K562 (cell line): ENCODE results near the gene DYNLT2. TPM values are rescaled to one million over a fixed set of nuclear protein-coding genes. Genes with fewer than 3 reads are reported as not detected.

ENCODE experiments used
- ATAC-seq: fragments of 200-7000 bp; cut with Tn5 transposase; 3 replicates; pipeline ENCODE4 v1.9.1; 2020; ENCODE audit warnings: moderate library complexity
- BruUV-seq: library from RNA; stranded (reverse); fragments of 400-500 nt; replicated peaks from 2 replicates; lab custom pipeline; 2021; lab: Mats Ljungman, UMichigan
- CTCF ChIA-PET: fragments of 300-600 bp; formaldehyde crosslinking; extraction: SDS; loops from one replicate; lab custom pipeline; 2021; ENCODE audit warnings: low intra/inter-chr PET ratio; lab: Yijun Ruan, JAX
- POLR2A ChIA-PET: fragments of 300-600, 350-650 bp; sonication (Branson Sonifier 250); formaldehyde crosslinking; extraction: SDS; loops from one replicate; lab custom pipeline; 2021; ENCODE audit warnings: antibody characterized with exemption, inconsistent platforms; lab: Yijun Ruan, JAX
- DNase-seq, 4 experiments: peaks; one replicate each; pipeline versions ENCODE4 v3.0.0 to v3.0.0-alpha.2; 2011 to 2018; ENCODE audit warnings: low spot score in 3 of 4, mixed read lengths in 3 of 4; ENCODE audit errors: extremely low read depth in 1 of 4
- FAIRE-seq: peaks from 2 replicates; lab custom pipeline; 2011; peaks lifted over from hg19 to GRCh38; lab: Jason Lieb, UNC
- H2AFZ ChIP-seq: 2 replicates; pipeline ENCODE4 v1.6.0; 2011; ENCODE audit warnings: low read depth, low read length, control low read depth, inconsistent platforms
- H3K27ac ChIP-seq: fragments of 200-600 bp; 3 replicates; pipeline ENCODE4 v1.8.0; 2011; ENCODE audit warnings: low read depth, mild to moderate bottlenecking, control low read depth, inconsistent platforms, low read length, moderate library complexity, mixed read lengths; ENCODE audit errors: extremely low read depth
- H3K27me3 ChIP-seq, 2 experiments: fragments of 300-600 bp in 1 of 2; 2 replicates in 1 of 2; 3 replicates in 1 of 2; pipeline versions ENCODE4 v1.6.0 to v1.8.0; 2011; ENCODE audit warnings: inconsistent platforms in 2 of 2, low read length in 2 of 2, mild to moderate bottlenecking in 1 of 2, mixed read lengths in 1 of 2, moderate library complexity in 1 of 2; ENCODE audit not compliant: control insufficient read depth in 2 of 2, insufficient read depth in 2 of 2
- H3K36me3 ChIP-seq: fragments of 300-600 bp; 3 replicates; pipeline ENCODE4 v1.8.0; 2011; ENCODE audit warnings: mild to moderate bottlenecking, low read length, inconsistent platforms; ENCODE audit not compliant: control insufficient read depth, insufficient read depth
- H3K4me1 ChIP-seq, 2 experiments: fragments of 200-600 bp in 1 of 2; replicated peaks in 1 of 2; 2 replicates in 1 of 2; 3 replicates in 1 of 2; pipeline versions ENCODE4 v1.5.1 to v1.8.0; 2011; ENCODE audit warnings: inconsistent platforms in 2 of 2, low read length in 2 of 2, mild to moderate bottlenecking in 1 of 2, mixed read lengths in 1 of 2, moderate library complexity in 1 of 2; ENCODE audit not compliant: control insufficient read depth in 2 of 2, insufficient read depth in 2 of 2
- H3K4me2 ChIP-seq: 2 replicates; pipeline ENCODE4 v1.6.1; 2011; ENCODE audit warnings: low read length, control low read depth, inconsistent platforms, mixed read lengths; ENCODE audit not compliant: insufficient read depth
- H3K4me3 ChIP-seq: fragments of 200-600 bp; sonication (generic), shearing (Covaris generic); 2 replicates; pipeline ENCODE4 v1.5.1; 2016; ENCODE audit warnings: control low read depth, inconsistent platforms
- H3K79me2 ChIP-seq: fragments of 200-600 bp; 3 replicates; pipeline ENCODE4 v1.8.0; 2011; ENCODE audit warnings: low read length, inconsistent platforms; ENCODE audit not compliant: control insufficient read depth, insufficient read depth
- H3K9ac ChIP-seq, 2 experiments: 2 replicates each; pipeline versions ENCODE4 v1.6.0 to v1.6.1; 2011; ENCODE audit warnings: low read depth in 2 of 2, low read length in 2 of 2, control low read depth in 1 of 2, inconsistent platforms in 1 of 2, mild to moderate bottlenecking in 1 of 2, mixed read lengths in 1 of 2; ENCODE audit not compliant: insufficient read depth in 1 of 2
- H3K9me1 ChIP-seq: one replicate; pipeline ENCODE4 v1.6.0; 2011; ENCODE audit warnings: inconsistent platforms, mild to moderate bottlenecking, low read length, moderate library complexity; ENCODE audit not compliant: control insufficient read depth, insufficient read depth
- H3K9me3 ChIP-seq: replicated peaks from 2 replicates; pipeline ENCODE4 v1.5.1; 2011; ENCODE audit warnings: low read depth, low read length, inconsistent platforms; ENCODE audit not compliant: control insufficient read depth, insufficient read depth
- H4K20me1 ChIP-seq: replicated peaks from 2 replicates; pipeline ENCODE4 v1.6.1; 2011; ENCODE audit warnings: low read length, inconsistent platforms, mixed read lengths; ENCODE audit not compliant: control insufficient read depth, insufficient read depth
- DMBX1 ChIP-seq: fragments of 250-450 bp; sonication (Bioruptor Pico); IDR thresholded peaks from 2 replicates; pipeline ENCODE4 v1.8.0; 2022; ENCODE audit warnings: inconsistent platforms, mild to moderate bottlenecking, moderate library complexity, borderline replicate concordance
- ELF4 ChIP-seq: fragments of 450-650 bp; formaldehyde crosslinking; IDR thresholded peaks from 2 replicates; pipeline ENCODE4 v1.4.0; 2022; ENCODE audit warnings: missing genetic modification characterization
- FOXP1 ChIP-seq: sonication (generic); formaldehyde crosslinking; IDR thresholded peaks from 2 replicates; pipeline ENCODE4 v1.8.0; 2022; ENCODE audit warnings: mild to moderate bottlenecking, missing genetic modification reagents
- HMG20B ChIP-seq: fragments of 250-450 bp; sonication (Bioruptor Pico); IDR thresholded peaks from 2 replicates; pipeline ENCODE4 v1.5.0; 2021; ENCODE audit warnings: mild to moderate bottlenecking
- SFPQ ChIP-seq: fragments of 200-400 bp; formaldehyde crosslinking; IDR thresholded peaks from 2 replicates; pipeline ENCODE4 v1.6.1; 2017; ENCODE audit warnings: mild to moderate bottlenecking, low read depth, low read length, moderate library complexity
- SMAD4 ChIP-seq: fragments of 250-450 bp; sonication (Bioruptor Pico); conservative IDR thresholded peaks from 2 replicates; pipeline ENCODE4 v1.8.0; 2021; ENCODE audit warnings: inconsistent platforms, mild to moderate bottlenecking, moderate library complexity
- SREBF1 ChIP-seq: fragments of 150-350 bp; IDR thresholded peaks from 2 replicates; pipeline ENCODE4 v1.6.1; 2014; ENCODE audit warnings: antibody characterized with exemption, low read depth, low read length, borderline replicate concordance
- ZEB2 ChIP-seq: fragments of 450-650 bp; IDR thresholded peaks from 2 replicates; pipeline ENCODE4 v1.6.1; 2016
- ZNF318 ChIP-seq, 2 experiments: fragments of 450-650 bp; IDR thresholded peaks; 2 replicates each; pipeline ENCODE4 v1.6.1; 2016; ENCODE audit warnings: mild to moderate bottlenecking in 2 of 2, borderline replicate concordance in 1 of 2, low read depth in 1 of 2, moderate library complexity in 1 of 2
- WGBS: fragments of 100-300 bp; shearing (Covaris generic); methylation state at CpG from one replicate; pipeline ENCODE4 v1.1.6; 2016; ENCODE audit warnings: low coverage, mixed read lengths; ENCODE audit not compliant: insufficient coverage; ENCODE audit errors: missing lambda C conversion rate; 5-methylcytosine and 5-hydroxymethylcytosine counted together
- in situ Hi-C: fragments of 300-500 bp; cut with MboI; formaldehyde crosslinking; loops from 4 replicates; pipeline ENCODE4 v1.15.0; 2018; ENCODE audit warnings: inconsistent platforms, mixed read lengths
- intact Hi-C: fragments of 100-400 bp; cut with micrococcal nuclease; formaldehyde crosslinking; loops from 2 replicates; pipeline ENCODE4 v1.14.2; 2022
- polyA plus RNA-seq, 8 experiments: library from polyadenylated mRNA; depleted of rRNA in 4 of 8; stranded (reverse) in 5 of 8; unstranded in 3 of 8; fragments of >200 nt; fragmentation: Nextera tagmentation in 2 of 8; fragmentation: Illumina TruSeq in 1 of 8; extraction: Ambion mirVana in 2 of 8; extraction: Trizol in 1 of 8; gene quantifications; 2 replicates each; pipeline versions ENCODE4 v1.2.1 to v1.2.3, GENCODE V29; 2011 to 2014; ENCODE audit warnings: inconsistent platforms in 1 of 8, missing spikeins in 1 of 8
- total RNA-seq, 7 experiments: library from RNA; depleted of rRNA in 6 of 7; stranded (reverse); fragments of >200 nt in 6 of 7; fragmentation: Illumina TruSeq in 2 of 7; extraction: Trizol in 2 of 7; gene quantifications; 2 replicates each; pipeline versions ENCODE4 v1.2.1 to v1.2.3, GENCODE V29; 2011 to 2021; ENCODE audit warnings: low replicate concordance in 1 of 7
- TF ChIP-seq, protein P1 (sequence below): sonication (generic); formaldehyde crosslinking; IDR thresholded peaks from 2 replicates; pipeline ENCODE4 v1.8.1; 2023; ENCODE audit warnings: mild to moderate bottlenecking, missing genetic modification reagents

Gene DYNLT2
- total and polyA plus RNA-seq, 9 of the 15 experiments (the other 6 are each of a cell fraction or from before 2014, with no cell fraction given): 2.0 to 12.8 (median 6.3) TPM

DNA sequence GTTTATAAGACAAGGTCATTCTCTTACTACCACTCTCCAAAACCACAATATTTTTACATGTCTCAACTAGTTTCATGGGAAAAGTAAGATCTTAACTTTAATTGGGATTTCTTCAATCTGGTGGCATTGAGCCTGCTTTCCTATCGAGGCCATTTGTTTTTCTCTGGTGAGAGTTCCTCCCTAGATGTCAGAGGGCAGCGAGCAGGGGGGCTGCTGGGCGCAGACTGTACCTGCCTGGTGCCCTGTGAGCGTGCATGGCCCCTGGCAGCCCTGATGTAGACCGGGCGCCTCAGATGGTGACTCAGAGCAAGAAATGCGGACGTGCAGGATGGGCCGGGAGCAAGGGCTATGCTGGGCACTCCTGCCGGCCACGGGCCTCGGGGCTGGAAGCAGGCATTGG is 27.3 kb upstream of the DYNLT2 start:
- Histone ChIP-seq H3K4me3 (no peak overlapping the region), H3K27ac (no peak overlapping the region), H3K4me2 (no peak overlapping the region), H3K36me3 (peaks cover 20% of the 10 kb centered on the region; the same call in 2 of the 3 replicates), H4K20me1 (no peaks in the 10 kb centered on the region), H3K4me1 (peaks cover 0 to 3% of the 10 kb centered on the region in 2 experiments; a peak in 1 of 5 replicates), H3K79me2 (no peaks in the 10 kb centered on the region), H3K9me1 (no peaks in the 10 kb centered on the region), H2AFZ (no peak overlapping the region), H3K9me3 (no peaks in the 10 kb centered on the region), H3K27me3 (no peaks in the 10 kb centered on the region), H3K9ac (peak overlapping the region in 1 of 2 experiments; percentile 55; a peak in 1 of 4 replicates)
- in situ Hi-C loops: no loop called here
- BruUV-seq: no TSS peak
- FAIRE-seq (no peak), DNase-seq (no peak), ATAC-seq (no peak)
- CTCF ChIA-PET: no interaction called here
- intact Hi-C loops: no loop called here
- 86% methylated on average over 12 of the region's 12 CpGs for WGBS
- POLR2A ChIA-PET: no interaction called here
- TF ChIP-seq FOXP1 (CRISPR knock-in tag): no peak
- TF ChIP-seq DMBX1 (CRISPR knock-in tag): no peak
- TF ChIP-seq SFPQ: no peak
- TF ChIP-seq SREBF1: no peak
- TF ChIP-seq, protein P1, sequence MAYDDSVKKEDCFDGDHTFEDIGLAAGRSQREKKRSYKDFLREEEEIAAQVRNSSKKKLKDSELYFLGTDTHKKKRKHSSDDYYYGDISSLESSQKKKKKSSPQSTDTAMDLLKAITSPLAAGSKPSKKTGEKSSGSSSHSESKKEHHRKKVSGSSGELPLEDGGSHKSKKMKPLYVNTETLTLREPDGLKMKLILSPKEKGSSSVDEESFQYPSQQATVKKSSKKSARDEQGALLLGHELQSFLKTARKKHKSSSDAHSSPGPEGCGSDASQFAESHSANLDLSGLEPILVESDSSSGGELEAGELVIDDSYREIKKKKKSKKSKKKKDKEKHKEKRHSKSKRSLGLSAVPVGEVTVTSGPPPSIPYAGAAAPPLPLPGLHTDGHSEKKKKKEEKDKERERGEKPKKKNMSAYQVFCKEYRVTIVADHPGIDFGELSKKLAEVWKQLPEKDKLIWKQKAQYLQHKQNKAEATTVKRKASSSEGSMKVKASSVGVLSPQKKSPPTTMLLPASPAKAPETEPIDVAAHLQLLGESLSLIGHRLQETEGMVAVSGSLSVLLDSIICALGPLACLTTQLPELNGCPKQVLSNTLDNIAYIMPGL (CRISPR knock-in tag): no peak
- TF ChIP-seq SMAD4: no peak
- no peak for TF ChIP-seq HMG20B
- no peak for TF ChIP-seq ZNF318 (IDR thresholded peaks at IDR 0.05; ENCODE audit: borderline replicate concordance in 1 of 2, low read depth in 1 of 2)
- TF ChIP-seq ZEB2: no peak
- no peak for TF ChIP-seq ELF4 (CRISPR knock-in tag)
